HG03575 (cell line): ENCODE data around the gene MTSS2.
"Not testable (repeated sequence)": the region's sequence is repeated elsewhere in the genome, so short reads cannot be mapped to it uniquely, and the experiment has no call there.

Experiments used
- ATAC-seq: cut with Tn5 transposase; IDR thresholded peaks from one replicate; pipeline ENCODE4 v1.9.1; 2021; ENCODE audit not compliant: unreplicated experiment, insufficient number of reproducible peaks, low FRiP score; ENCODE audit errors: extremely low read depth

MTSS2 gene

DNA sequence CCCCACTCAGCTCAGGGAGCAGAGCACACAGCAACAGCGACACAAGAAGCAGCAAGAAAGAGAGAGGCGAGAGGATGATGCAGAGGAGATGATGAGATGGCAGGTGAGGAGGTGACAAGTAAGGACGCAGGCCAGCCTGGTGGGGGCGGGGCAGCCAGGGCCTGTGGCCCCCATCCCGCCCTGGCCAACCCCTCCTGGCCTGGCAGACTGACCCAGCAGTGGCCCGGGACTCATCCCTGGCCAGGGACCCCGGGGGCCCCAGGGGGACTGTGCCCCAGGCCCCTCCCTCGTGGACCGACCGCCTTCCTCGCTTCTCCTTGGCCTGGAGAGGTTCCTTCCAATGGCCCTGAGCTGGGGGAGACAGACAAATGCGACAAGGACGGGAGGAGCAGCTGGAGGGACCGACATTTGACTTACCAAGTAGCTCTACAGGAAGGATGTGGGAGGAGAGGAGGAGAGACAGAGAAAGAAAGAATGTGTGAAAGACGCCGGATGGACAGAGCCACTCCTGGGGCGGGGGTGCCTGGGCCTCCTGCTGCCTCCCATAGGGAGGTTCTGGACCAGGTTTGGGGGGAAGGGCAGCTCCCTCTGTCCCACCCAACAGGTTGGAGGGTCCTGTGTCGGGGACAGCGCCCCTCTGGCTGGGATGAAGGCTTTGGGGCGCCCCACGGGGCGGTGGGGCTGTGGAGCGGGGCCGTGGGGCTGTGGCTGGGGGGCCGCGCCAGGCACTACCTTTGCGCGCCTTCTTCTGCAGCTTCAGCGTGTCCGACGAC, 6.8 kb downstream of the MTSS2 start:
- no peak for ATAC-seq

DNA sequence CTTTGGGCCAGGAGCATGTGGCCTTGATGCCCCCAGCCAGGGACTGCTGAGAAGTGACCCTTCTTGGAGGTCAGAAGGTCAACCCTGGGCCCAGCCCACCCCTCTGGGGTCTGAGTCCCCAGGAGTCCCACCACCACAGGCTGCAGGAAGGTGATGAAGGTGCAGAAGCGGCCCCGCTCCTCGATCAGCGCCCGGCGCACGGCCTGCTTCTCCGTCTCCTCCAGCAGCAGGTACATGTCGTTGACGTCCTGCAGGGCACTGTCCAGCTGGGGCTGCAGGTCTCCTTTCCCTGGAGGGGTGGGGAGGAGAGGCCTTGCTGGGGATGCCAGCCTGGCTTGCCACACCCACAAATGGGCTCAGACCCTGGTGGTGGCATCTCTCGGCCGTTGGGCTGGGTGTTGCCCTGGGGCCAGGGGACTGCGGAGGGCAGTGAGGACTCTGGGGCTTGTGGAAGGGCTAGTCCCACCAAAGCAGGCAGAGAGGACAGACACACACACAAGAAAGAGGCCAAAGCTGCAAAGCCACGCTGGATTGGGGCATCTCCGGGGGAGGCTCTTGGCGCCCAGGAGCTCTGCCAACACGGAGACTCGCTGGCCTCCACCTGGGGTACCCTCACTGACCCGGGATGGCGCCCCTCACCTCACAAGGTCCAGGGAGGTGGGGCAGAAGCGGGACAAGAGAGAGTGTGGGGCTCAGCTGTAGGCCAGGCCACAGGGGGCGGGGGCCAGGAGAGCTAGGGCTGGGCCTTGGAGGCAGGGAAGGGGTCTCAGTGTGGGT, 7.5 kb downstream of the MTSS2 start:
- no peak for ATAC-seq

DNA sequence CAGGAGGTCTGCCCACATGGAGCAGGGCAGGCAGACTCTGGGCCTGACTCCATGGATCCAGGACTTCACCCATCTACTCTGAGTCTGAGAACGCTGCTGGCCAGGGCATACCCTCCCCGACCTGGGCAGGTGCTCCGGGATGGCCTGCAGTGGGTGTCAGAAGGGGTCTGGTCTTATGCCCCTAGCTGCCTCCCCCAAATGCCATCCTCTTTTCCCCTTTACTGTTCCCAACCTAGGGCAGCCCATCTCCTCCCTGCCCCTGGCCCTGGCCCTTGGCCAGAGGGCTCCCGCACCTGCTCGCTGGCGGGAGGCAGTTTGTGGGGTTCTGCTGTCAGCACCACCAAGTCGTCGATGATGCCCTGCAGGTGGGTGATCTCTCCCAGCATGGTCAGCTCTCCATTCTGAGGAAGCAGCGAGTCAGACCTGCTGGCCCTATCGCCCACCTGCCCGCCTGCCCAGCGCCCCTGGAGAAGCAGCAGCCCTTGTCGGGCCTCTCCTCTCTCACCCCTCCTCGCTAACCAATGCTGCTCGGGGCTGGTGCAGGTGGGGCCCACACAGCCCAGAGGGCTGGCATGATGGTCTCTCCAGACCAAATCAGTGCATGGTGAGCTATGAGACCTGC, 8.2 kb downstream of the MTSS2 start:
- no peak for ATAC-seq

DNA sequence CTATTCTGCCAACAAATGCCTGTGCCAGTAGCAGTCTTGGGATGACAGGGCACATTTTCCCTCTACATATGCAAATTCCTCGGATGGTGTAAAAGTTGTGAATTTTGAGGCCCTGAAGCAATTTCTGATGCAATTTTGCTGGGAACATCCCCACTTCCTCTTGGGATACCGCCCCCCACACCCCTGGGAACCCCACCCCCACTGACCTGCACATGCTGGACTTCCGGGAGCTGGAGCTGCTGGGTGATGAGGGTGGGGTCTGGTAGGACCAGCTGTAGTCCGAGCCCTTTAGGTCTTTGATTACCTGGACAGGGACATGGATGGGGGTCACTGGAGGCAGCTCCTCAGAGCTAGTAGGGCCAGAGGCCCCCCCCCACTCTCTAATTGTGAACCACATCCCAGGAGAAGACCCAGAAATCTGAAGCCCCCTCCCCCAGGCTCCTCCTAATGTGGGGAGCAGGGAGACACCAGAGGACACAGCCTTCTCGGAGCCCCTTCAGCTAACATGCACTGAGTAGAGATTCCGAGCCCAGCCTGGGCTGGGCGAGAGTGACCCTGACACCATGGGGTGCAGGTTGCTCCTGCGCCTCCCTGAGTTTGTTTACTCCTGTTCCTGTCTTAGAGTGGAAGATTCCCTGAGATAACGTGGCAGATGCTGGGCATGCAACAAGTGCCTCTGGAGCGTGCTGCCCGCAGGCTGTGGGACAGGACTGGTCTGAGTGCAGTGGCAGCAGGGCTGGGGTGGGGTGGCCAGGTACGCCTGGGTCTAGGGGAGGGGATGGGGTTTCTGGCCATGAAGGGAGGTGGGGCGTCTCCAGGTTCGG, 9.0 kb downstream of the MTSS2 start:
- no peak for ATAC-seq

DNA sequence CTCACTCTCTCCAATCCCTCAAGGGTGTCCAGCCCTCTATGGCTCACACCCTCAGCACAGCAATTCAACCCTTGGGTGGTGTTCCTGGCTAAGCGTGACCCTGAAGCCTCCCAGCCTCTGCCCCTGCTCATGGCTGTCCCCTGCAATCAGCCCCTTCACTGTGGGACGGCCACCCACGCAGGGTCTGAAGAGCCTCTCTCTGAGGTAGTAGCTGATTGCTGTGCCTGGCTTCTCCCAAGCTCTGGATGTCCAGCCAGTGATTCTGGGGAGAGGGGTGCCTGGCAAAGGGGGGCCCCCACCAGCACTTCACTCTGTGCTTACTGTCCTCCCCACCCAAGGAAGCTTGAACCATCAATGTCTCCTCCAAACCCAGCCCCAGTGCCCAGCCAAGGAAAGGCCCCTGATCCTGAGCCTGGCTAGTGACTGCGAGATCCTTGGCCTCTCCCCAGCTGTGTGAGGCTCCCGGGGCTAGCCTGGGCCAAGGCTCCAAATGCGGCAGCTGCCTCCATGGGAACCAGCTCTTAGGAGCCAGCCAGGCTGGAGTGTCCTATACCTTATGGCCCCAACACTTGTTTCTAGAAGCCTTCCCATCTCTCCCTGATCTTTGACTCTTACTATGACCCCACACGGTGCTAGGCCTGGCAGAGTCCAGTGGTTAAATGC, 9.9 kb downstream of the MTSS2 start:
- no peak for ATAC-seq

DNA sequence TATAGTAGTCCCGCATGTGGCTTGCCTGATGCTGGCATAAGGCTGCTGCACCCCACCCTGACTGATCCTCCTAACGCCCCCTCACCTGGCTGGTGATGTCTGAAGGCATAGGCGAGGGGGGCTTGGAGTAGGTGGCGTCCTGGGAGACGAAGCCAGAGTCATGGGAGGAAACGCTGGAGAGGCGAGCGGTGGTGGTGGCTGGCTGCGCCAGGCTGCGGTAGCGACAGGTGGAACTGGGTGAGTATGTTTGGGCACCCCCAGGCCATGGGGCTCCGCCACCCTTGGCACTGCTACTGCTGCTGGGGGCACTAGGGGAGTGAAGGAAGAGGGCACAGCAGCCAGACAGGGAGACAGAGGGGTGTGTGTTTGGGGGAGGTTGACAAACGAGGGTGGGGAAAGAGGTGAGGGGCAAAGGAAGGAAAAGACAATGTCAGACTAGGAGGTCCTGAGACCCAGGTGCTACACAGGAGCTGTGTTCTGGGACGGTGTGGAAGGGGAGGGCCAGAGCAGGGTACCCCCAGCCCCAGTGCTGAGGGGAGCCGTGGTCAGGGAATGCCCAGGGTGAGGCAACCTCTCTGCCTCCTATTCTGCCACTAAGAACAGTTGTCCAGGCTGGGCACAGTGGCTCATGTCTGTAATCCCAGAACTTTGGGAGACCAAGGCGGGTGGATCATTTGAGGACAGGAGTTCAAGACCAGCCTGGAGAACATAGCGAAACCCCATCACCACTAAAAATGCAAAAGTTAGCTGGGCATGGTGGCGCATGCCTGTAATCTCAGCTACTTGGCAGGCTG, 11.4 kb downstream of the MTSS2 start:
- no peak for ATAC-seq

DNA sequence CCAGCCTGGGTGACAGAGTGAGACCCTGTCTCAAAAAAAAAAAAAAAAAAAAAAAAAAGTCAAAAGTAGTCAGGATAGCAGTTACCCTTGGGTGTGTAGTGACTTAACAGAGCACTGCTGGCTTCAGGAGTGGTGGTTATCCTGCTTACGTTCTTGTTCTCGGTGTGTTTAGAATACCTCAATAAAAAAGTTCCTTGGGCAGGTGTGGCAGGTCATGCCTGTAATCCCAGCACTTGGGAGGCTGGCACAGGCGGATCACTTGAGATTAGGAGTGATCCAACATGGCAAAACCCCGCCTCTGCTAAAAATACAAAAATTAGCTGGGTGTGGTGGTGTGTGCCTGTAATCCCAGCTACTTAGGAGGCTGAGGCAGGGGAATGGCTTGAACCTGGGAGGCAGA, 14.9 kb downstream of the MTSS2 start:
- not testable (repeated sequence) for ATAC-seq

DNA sequence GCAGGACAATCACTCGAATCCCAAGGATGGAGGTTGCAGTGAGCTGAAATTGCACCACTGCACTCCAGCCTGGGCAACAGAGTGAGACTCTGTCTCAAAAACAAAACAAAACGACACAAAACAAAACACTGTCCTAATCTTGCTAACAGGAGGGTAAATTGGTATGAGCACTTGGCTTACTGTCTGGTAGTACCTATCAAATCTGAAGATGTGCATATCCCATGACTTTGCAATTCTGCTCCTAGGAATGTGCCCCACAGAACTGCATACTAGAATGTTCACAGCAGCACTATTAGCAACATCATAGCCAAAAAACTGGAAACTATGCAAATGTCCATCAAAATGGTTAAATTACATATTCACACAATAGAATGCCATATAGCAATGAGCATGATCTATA, 15.7 kb downstream of the MTSS2 start:
- no peak for ATAC-seq

DNA sequence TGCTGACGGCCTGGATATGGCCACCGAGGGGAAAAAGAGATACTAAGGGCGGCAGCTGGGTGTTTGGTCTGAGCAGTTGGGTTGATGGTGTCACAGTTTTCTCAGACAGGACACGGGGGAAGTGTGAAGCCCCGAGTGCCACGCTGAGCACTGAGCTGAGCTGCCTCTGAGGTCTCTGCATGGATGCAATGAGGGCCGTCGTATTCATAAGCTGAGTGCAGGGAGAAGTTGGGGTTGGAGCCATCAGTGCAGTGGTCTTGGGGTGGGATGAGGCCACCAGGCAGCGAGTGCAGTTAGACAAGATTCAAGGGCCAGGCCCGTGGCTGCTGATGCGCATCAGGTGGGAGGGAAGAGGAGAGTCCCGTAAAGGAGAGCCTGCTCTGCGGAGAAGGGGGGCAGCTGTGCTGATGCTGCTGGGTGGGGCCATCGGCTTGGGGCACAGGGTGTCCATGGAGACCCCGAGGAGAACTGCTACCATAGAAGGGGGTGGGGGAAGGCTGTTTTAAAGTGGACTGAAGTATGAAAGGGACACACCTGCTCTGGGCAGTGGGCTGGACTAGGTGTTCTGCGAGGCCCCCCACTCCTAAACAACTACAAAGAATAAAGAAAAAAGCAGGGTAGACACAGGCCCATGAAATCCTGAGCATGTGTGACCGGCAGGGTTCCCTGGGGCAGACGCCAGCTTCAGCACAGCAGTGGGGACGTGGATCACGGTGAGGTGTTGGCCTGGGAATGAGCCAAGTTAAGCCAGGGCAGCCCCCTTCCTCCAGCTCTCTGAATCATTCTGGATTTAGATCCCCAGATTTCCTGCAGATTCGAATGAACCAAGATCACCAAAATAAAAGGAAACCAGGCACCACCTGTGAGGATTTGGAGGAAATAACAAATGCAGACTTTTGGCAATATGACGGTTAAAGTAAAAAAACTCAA, 19.8 kb downstream of the MTSS2 start:
- no peak for ATAC-seq

DNA sequence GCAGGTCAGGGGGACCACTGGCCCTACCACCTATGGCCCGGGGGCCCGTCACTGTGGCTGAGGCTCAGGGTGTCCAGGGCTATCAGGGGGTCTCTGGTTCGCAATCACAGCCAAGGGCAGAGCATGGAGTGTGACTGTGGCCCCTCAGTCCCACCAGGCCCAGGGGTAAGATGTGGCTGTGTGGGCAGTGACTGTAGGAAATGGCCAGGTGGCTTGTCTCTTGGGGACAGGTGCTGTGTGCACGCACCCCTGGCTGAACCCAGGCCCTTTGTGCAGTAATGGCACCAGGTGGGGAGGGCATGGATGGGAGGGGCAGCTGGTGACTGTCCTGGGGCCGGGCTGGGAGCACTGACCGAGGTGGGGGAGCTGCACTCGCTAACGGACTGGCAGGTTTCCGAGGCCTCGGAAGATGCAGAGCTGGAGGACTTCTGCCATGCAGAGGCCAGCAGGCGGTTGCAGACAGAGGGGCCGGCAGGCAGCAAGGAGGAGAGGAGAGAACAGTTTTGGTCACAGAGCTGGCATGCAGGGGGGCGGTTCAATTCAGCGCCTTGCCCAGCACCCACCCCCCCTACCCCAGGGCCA, 20.6 kb downstream of the MTSS2 start:
- ATAC-seq, result no peak

DNA sequence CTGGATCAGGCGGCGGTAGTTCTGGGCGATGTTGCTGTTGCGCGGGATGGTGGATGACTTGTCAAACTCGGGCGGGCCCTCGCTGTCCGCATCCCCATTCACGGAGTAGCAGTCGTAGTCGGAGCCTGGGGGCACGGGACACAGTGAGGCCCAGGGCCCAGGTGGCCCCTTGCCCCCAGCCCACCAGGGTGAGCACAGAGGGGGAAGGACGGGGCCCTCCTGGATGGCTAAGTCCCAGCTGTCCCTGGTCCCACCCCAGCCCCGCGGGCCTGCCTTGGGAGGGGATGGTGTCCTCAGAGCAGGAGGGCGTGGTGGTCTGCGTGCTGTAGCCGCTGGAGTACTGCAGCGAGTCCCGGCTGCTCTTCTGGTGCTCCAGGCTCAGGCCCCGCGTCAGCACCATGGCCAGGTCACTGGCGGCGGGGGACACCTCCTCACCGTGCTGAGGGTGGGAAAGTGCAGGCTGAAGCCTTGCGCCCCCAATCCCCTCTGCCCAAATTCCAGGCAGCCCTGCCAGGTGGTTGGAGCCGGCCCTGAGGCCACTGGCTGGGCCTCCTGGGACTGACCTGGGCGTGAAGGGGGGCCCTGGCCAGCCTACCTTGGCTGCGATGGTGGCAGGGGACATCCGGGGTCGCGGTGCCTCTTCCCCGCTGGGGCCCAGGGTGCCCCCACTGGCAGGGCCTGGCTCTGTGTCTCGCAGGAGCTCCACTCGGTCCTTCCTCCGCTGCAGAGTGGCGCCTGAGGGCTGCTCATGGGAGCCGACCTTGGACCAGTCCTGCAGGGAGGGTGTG, 21.3 kb downstream of the MTSS2 start:
- no peak for ATAC-seq

DNA sequence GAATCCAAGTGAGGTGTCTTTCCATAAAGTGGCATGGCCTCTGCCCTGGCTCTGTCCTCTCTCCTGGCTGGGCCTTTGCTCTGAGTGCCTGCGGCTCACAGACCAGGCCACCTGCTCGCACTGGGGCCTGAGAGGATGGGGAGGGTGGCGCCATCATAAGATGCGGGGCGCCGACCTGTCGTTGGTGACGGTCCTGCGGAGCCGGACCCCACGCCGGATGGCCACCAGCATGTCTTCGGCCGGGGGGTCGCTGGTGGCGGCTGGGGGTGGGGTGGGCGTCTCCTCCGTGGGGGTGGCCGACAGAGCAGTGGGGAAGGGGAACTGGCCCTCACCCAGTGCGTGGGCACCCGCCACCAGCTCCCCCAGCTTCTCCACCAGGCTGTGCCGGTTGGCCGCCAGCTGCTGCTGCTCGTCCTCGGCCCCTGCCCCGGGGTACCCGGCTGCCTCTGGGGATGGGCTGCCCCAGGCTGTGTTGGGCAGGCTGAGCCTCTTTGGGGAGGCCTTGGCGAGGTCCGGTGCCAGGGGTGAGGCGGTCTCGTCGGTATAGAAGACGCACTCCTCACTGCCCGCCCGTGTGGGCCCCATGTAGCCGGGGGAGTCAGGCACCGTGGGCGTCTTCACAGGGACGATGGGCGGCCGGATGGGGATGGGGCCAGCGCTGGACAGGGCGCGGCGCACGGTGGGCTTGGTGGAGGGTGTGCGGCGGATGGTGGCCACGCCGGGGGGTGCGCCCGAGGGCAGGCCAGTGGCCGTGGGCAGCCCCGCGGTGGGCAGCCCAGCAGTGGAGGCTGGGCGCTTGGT, 22.1 kb downstream of the MTSS2 start:
- no peak for ATAC-seq

DNA sequence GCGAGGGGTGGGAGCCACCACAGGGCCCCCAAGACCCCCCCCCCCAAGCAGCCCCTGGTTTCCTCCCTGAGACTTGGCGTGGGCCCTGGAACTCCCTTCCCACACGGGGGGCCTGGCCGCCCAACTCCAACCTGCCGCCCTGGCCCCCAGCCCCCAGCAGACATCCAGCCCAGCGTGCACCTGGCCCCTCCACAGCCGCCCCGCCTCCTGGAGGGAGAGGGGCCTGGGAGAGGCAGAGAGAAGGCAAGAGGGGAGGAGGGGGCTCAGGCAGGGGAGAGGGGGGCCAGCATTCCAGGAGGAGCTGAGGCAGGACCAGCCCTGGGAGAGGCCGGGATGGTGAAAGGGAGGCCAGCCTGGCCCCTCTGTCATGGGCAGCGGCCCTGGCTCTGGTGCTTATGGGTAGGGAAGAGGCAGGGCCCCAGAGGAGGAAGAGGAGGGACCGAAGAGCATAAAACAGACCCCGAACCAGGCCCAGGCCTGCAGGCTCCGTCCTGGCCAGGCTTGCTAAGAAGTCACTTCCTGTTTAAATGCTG, 22.8 kb downstream of the MTSS2 start:
- no peak for ATAC-seq

DNA sequence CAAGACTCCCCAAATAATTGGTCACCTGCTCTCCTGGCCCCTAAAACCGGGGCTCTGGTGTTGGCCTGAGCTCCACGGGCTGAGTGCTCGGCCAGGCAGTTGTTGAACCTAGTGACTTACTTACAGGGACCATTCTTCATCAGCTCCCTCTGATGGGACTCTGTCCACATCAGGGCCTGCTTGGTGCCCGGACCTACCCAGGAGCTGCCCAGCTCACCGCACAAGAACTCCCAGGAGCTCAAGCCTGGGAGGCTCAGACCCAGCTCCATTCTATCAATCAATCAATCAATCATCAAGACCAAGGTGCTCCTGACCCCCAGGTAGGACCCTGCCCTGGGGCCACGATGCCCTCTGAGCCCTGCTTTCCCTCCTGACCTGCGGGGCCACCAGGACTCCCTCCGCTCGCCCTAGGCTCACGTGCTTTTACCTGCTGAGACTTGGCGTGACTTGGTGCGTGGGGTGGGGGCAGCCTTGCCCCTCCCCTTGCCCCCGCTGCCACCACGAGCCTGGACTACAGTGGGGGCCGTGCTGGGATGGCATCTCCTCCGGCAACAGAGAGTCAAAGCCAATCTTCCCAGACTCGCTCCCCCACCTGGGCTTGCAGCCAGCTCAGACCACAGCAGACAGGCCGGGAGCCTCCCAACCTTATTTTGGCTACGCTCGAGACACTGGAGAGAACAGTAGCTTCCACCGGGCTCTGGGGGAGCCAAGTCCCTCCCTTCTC, 23.8 kb downstream of the MTSS2 start:
- no peak for ATAC-seq
